DND-41 (cell line): Measurements from ENCODE around the gene UBL3.

ENCODE experiments used
- CTCF ChIP-seq: IDR thresholded peaks from 2 replicates; pipeline ENCODE4 v1.5.1; 2012; ENCODE audit warnings: borderline replicate concordance, low read length, moderate library complexity, mild to moderate bottlenecking; ENCODE audit not compliant: poor library complexity, severe bottlenecking; ENCODE audit errors: extremely low read depth
- EZH2 ChIP-seq: IDR thresholded peaks from 3 replicates; pipeline ENCODE4 v1.6.1; 2012; ENCODE audit warnings: borderline replicate concordance, low read depth, mild to moderate bottlenecking, moderate library complexity, low read length, inconsistent platforms; ENCODE audit not compliant: severe bottlenecking

GRCh38 chr13:29749401-29750182 is 100.8 kb downstream of the UBL3 start:
- TF ChIP-seq CTCF (no peak), EZH2 (no peak)
